NB4 (cell line): ENCODE results near the gene IYD.

ENCODE experiments used
- CTCF ChIP-seq: IDR thresholded peaks from one replicate; pipeline ENCODE4 v1.5.1; 2012; ENCODE audit warnings: low read depth, low read length
- MAX ChIP-seq: IDR thresholded peaks from 2 replicates; pipeline ENCODE4 v1.6.1; 2011; ENCODE audit warnings: low read depth, low read length

DNA sequence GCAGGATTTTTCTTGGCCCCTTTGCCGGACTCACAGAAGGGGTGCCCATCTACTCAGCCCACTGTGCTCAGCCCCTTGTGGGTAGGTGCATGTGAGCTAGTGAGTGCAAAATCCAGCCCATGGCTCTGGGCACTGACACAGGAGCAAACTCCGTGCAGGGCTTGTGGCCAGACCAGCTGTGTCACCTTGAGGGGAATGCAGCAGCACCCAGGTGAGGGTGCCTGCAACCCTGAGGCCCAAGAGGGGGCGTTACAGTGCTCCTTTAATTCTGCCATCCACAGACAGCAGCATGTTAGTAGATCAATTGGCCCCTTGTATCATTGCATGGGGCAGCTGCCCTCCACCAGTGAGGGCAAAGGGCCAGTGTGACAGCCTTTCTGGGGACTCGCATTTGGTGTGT lies 12.9 kb upstream of the IYD start:
- no peak for TF ChIP-seq CTCF
- TF ChIP-seq MAX, result no peak
